ENCODE results near the gene RBM43.

RBM43 gene

GRCh38 chr2:151217343-151217742, 44.3 kb downstream of the RBM43 start:
- DNase-seq (ENCODE audit: low spot score), result no peak

- no peak for DNase-seq (ENCODE audit: low spot score)
Measured at GRCh38 chr2:151207100-151207499, 54.6 kb downstream of the RBM43 start.

GRCh38 chr2:151206446-151206968, 55.2 kb downstream of the RBM43 start:
- no peak for DNase-seq (ENCODE audit: low spot score)

- DNase-seq (ENCODE audit: low spot score), result no peak
Measured at GRCh38 chr2:151205571-151205970, 56.1 kb downstream of the RBM43 start.

- no peak for DNase-seq (ENCODE audit: low spot score)
Measured at GRCh38 chr2:151204756-151205155, 56.9 kb downstream of the RBM43 start.

- DNase-seq (ENCODE audit: low spot score), result no peak
Measured at GRCh38 chr2:151200844-151201243, 60.8 kb downstream of the RBM43 start.

- no peak for DNase-seq (ENCODE audit: low spot score)
Measured at GRCh38 chr2:151200277-151200676, 61.4 kb downstream of the RBM43 start.

- no peak for DNase-seq (ENCODE audit: low spot score)
Measured at GRCh38 chr2:151198645-151199044, 63.0 kb downstream of the RBM43 start.

Data from CD4-positive, alpha-beta T cell treated with Interleukin-6 at 100 ng/mL for 8 hours (primary cell).